ENCODE measurements around the gene GNG2. TPM values are rescaled to one million over a fixed set of nuclear protein-coding genes. Genes with fewer than 3 reads are reported as not detected.
"Not testable (repeated sequence)": the region's sequence is repeated elsewhere in the genome, so short reads cannot be mapped to it uniquely, and the experiment has no call there.

Gene GNG2
- polyA plus RNA-seq, 12 donors, result 43.6 to 86.3 (median 63.1) TPM; not detected in 1

DNA sequence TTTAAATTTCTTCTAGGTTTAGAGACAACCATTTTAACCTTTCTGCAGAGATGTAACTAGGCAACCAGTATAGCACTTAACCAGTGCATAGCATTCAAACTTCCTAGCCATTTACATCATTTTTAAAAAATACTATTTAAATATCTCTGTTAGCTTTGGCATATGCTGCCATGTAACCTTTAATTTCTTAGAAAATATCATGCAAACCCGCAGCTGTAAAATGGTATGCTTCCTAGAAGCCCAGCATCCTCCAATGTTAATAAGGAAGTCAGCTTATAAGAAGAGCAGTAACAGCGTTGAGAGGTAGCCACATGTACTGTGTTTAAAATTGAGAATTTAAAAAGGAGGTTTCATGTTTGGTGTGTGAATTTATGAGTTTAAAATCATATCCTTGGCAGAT lies 22.8 kb downstream of the GNG2 start:
- no peak for DNase-seq

DNA sequence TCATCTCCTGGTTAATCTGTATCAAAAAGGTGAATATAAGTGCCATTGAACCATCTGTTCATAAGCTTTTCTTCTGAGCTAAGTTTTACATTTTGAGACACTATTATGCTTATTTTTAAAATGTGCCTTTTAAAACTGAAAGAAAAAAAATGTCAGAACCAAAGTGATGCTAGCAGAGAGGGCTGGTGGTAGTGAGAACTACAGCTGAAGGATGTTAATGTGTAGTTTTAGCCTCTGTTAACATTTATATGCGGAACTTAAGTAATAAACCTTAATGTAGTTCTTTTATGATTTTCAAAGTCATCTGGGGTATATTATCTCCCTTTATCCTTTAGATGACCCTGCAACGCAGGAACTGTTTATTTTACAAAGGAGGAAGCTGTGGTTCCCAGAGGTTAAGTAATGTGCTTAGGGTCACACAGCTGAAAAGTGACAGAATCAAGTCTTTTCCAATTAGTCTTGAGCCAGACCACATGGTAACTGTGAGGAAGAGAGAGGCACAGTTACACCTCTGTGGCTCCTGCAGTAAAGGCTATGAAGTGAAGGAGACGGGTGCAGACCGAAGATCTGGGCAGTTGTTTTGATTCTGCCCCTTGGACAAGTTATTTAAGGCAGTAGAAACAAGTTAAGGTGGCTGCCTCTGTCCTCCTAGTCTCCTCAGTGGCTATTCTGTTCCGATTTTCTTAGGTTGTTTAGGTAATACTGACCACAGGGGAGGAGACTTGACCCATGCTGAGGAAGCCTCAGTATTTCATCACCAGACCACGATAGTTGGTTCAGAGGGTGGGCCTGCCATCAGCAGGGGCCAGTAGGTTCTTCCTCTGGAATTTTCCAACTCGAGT lies 23.9 kb downstream of the GNG2 start:
- DNase-seq, result no peak

DNA sequence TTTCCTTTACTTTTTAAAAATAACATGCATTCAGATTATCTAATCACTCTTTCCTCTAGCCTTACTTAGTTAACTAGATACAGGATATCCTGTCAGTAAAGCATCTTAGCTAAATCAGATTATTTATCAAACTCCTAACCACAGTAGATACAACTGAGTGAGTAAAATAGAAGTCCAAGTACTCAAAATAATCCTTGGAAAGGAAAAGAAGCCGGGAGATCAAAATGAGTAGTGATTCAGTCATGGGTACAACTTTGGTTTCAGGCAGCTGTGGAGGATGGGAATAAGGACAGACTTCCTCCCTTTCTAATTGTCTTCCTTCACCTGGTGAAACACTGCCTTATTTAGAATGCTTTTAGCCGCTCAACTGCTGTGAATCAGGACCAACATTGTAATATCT lies 29.4 kb downstream of the GNG2 start:
- DNase-seq, result no peak

DNA sequence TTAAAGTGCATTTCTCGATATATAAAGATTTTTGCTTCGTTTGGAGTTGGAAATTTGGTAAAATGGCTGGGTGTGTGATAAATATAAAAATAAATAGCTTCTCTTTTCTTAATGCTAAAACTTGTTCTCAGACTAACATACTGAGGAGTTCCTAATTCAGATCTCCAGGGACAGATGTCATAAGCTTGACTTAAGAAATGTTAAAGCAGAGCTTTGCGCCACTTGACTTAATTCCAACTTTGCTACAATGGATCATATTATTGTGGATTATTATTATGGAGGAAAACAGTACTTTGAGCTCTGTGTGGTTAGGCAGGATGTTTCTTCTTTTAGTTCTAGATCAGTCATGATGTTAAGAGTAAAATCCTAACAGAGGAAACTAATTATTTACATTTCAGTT lies 33.8 kb downstream of the GNG2 start:
- no peak for DNase-seq

DNA sequence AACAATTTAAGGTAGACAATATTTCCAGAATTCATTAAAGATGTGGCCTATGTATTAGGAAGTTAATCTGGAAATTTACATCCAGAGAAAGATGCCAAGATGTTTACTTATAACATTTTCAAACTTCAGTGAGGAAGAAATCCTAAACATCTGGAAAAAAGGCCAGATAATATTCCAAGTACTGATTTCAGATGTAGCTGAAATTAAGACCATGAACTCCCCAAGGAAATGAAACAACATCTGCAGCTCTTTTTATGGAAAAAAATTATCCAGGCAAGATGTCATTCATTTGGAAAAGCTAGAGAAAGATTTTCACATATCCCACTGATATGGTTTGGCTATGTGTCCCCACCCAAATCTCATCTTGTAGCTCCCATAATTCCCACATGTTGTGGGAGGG lies 35.0 kb downstream of the GNG2 start:
- DNase-seq, result no peak

DNA sequence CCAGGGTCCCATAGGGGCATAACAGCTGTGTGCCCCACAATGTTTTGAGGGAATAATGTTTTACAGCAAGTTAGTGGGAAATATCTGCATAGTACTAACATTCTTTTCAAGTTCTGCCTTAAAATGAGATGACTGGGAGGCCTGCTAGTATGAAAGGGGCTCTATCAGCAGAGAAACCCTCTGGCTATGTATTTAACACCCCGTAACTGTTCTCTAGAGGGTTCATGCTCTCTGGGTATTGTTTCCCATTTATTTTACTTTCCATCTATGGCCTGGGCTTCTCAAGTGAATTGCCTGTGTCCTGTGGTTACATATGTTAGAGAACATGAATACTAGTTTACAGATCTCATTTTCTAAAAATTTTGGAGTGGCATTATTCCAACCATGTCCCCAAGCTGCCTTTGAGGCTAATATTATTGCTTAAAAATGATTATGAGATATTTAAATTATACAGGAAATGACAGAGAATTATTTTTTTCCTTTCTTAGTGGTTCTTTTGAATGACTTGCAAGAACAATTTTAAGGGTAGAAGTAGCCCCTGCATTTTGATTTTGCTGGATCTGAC lies 37.5 kb downstream of the GNG2 start:
- no peak for DNase-seq

DNA sequence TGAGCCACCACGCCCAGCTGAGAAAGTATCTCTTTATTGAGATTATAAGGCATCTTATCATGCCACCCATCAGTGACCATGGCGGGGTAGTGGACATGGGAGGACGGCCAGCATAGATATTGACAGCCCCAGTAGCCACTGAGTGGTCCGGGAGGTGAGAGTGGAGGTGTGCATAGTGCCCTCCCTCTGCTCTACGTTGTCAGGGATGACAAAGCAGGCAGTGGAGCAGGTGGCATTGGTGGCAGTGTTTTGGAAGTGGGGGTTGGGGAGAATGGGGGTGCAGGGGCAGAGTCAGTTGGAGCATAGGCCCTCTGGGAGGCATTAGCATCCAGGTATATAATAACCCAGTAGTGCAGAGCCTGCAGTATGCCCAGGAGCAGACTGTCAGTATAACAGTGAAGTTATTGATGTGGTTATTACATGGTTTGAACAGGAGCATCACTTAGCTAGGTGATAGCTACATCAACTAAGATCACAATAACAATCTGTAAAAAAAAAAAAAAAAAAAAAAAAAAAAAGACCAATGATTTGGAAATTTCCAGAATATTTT lies 41.1 kb downstream of the GNG2 start:
- no peak for DNase-seq

DNA sequence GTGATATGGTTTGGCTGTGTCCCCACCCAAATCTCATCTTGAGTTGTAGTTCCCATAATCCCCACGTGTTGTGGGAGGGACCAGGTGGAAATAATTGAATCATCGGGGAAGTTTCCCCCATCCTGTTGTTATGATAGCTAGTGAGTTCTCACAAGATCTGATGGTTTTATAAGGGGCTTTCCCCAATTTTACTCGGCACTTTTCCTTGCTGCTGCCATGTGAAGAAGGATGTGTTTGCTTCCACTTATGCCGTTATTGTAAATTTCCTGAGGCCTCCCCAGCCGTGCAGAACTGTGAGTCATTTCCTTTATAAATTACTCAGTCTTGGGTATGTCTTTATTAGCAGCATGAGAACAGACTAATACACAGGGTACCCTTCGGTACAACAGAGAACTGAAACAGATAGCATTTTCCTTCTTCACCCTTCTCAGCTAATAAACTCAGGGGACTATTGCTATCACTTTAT lies 45.3 kb downstream of the GNG2 start:
- not testable (repeated sequence) for DNase-seq

DNA sequence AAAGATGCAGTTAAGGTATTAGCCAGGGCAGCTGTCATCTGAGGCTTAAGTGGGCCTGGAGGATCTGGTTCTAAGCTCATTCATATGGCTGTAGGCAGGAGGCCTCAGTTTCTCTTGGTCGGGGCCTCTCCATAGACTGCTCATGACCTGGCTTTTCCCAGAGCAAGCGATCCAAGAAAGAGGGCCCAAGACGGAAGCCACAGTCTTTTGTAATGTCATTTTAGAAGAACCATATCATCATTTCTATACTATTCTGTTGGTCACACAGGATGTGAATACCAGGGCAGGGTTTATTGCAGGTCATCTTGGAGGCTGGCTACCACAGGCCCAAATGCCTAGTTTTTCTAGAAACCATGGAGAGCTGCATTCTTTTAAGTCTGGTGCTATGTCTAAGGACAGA lies 47.7 kb downstream of the GNG2 start:
- no peak for DNase-seq

DNA sequence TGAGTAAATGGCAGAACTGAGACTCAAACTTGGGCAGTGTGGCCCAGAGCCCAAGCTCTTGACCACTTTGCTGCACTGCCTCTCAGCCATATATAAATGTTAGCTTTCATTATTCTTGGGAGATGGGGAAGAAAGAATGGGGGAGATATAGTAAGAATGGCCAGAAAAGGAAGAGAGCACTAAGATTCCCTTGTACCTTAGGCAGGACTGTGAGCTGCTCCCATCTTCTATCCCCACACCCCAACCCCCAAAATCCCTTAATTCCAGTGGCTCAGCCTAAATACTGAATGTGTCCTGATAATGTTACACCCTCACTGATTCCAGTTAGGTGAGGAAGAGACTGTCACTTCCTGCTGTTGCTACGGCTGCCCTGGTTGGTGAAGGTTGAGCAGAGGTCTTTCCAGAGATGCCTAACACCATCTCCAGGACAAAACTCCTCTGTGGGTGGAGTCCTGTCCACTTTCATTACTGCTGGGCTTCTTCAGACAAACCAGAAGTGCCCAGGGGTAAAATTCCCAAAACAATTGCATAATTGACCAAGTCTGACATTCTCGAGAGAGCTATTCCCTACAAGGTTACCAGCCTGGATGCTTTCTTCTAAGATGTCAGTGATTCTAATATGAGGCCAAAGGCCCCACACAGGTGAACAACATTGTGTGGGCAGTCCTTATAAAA lies 51.8 kb downstream of the GNG2 start:
- no peak for DNase-seq

DNA sequence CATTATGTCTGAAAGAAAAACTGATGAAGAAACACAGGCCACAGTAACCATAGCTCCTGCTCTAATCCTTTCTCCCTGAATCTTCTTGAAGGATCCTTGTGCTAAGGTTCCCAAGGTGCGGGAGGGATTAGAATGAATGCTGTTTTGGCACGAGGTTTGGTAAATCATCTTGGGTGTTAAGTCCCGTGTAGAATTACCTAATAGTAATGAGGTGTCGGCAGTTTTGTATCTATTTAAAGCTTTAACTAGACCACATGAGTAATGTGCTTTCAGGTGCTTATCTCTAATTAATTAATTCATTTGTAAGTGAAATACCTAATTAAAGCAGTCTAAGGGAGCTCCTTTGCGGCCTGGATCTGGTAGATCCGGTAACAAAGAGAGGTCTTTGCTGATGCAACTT lies 53.9 kb downstream of the GNG2 start:
- DNase-seq, result no peak

DNA sequence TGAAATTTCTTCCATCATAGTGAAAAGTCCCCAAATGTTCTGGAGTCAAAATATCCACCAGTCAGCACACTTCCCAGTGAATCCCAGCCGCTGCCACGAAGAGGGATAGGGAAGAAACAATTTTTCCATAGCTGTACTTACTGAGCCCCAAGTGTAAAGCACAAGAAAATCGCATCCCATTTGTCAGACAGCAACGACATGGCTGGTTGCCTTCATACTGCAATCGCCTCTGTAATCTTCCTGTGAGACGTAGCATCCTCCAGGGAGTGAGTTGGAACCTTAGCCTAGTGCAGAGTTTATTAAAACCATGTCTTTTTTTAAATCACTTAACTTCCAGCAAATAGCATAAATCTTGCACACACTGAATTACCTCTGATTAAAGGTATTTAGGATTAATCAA lies 56.8 kb downstream of the GNG2 start:
- peak; percentile 75 for DNase-seq

DNA sequence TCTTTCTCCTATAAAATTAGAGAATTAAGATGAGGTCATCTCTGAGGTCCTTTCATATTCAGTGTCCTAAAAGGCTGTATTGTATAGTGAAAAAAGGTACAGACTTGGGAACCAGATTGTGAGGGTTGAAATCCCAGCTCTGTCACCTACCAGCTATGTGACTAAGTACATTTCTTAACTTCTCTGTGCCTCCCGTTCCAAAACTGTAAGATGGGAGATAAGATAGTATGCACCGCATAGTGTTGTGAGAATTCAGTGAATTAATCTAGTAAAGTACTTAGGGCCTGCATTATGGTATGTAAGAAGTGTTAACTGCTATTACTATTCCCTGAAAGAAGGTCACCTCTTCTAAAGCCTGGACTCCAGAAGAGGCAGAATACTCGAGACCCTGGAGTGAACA lies 60.6 kb downstream of the GNG2 start:
- DNase-seq, result no peak

DNA sequence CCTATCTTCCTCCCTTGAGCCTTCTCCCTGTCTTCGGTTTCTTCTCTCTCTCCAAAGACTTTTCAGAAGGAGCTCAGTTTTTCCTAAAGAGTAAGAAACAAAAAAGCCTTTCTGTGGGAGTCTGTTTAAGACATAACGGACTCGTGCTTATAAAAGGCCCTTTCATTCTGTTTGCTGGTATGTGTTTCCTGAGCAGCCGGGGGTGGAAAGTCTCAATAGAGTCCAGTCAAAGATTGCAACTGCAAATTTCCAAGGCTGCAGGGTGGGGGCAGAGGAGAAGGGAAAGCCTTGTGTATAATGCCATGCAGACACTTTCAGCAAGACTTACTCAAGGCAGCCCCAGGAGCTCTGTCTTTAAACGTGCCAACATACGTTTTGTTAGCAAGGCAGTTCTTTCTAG lies 62.2 kb downstream of the GNG2 start:
- DNase-seq, result peak; percentile 55

DNA sequence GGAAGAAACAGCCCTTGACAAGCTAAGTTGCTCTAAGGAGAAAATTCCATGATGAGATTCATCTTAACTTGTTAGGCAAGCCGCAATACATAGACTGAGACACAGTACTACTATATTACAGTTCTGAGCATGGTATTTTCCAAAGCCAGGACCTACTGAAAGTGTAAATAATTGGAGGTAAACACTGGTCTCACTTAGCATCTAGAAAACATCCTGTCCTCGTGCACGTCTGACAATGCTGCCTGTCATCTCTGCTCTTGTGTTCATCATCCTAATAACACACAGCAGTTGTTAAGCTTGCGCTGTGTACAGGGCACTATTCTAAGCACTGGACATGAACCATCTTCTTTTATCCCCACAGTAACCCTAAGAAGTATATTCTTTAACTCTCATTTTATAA lies 64.2 kb downstream of the GNG2 start:
- no peak for DNase-seq

DNA sequence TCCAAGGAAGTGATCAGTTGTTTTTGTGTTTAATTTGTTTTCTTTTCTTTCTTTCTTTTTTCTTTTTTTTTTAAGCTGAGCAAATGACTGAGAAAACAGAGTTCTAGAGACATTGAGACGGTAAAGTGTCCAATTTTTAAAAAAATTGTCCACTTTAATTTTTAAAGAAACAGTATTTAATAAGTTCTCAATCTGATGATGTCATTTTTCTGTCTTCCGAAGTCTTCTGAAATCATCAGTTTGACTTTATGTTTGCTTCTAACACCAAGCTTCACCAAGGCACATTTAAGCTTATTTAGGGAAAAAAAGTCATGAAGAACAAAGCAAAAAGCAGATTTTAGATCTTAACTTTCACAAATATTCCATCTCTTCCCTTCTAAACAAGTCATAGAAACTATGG lies 65.6 kb downstream of the GNG2 start:
- no peak for DNase-seq

DNA sequence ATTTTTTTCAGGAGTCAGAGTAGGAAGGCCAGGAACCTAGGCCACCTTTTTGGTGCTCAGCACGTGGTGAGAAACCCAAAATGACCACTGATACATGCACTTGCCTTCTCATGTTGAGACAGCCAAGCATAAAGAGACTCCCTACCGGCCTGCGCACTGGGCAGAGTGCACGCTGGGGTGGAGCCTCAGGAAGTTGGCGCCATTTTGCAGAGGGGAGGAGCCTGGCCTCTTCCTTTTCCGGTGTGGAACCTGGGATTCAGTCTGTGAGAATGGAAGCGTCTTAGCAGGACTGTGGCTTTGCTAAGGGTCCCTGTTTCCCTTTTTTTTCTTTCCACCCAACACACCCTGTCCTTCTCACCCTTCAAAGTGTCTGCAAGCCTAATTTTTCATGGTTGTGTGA lies 66.0 kb downstream of the GNG2 start:
- DNase-seq, result no peak

DNA sequence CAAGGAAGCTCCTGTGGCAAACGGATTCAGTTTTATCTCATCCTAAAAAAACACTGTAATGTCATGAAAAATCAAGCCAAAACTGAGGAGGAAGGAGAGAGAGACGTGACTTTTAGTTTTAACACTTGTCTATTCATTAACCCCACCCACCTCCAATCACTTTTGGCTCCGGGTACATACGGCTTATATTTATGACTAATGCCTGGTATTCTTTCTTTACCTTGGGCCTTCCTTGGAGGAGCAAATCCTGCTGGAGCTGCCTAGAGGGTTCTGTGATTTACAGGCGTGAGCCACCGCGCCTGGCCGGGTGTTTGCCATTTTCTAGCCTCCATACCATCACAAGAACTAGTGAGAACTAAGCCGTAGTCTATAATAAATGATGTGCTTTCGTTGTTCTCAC lies 68.2 kb downstream of the GNG2 start:
- no peak for DNase-seq

DNA sequence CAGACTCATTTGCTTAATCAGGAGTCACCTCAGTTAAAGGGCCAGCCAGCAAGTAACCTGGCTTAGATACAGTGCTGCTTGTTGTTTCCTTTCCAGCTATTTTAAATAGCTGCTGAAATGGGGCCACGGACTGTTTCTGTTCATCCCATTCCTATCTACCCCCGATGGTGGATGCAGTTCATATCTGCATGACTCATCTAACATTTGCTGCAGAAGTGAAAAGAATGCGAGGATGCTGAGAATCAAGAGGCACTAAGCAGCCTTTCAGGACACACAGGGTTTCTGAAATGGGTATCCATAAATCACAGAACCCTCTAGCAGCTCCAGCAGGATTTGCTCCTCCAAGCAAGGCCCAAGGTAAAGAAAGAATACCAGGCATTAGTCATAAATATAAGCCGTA lies 68.8 kb downstream of the GNG2 start:
- no peak for DNase-seq

DNA sequence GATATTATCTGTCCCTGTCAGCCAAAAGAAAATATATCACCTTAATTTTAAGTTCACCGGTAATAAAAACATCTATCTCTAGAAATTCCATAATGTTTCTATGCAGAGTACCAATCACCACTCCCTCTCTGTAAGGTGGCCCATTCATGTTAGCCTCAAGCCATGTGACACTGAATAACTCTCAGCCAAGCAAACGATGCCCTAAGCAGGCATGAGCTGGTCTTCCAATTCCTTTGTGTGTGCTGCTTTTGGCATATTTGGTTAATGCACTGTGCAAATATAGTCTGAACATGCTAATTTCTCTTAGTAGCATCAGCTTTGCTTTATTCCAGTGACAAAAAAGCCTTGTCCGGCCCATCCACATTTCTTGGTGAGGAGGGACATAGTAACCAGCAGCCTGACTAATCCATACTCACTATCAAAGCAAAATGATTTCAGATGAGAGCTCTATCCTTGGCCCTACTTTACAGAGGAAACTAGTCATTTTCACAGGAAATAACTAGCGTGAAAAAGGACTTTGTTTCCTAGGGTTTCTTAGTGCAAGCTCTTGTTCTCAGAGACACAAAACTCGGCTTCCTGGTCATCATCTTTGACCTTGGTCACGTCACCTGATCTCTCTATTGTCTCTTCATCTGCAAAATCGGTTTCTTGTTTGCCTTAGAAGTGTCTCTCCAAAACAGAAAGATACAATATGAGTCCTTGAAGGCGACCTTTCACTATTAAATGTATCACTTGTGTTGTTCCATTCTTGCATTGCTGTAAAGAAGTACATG lies 69.7 kb downstream of the GNG2 start:
- no peak for DNase-seq

DNA sequence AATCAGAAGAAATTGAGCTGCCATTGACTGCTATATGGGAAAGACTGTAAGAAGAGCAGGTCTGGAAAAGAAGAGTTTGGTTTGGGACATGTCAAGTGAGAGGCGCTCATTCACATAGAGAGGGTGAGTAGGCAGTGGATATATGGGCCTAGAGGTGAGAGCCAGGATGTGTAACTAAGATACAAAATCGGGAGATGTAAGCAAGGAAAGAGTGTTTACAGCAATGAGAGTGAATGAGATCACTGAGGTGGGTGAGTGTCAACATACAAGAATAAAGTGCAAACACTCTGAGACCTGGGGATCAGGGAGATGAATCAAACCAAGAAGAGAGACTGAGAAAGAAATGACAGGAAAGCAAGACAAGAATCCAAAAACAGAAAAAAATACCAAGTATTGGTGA lies 70.9 kb downstream of the GNG2 start:
- DNase-seq, result no peak

DNA sequence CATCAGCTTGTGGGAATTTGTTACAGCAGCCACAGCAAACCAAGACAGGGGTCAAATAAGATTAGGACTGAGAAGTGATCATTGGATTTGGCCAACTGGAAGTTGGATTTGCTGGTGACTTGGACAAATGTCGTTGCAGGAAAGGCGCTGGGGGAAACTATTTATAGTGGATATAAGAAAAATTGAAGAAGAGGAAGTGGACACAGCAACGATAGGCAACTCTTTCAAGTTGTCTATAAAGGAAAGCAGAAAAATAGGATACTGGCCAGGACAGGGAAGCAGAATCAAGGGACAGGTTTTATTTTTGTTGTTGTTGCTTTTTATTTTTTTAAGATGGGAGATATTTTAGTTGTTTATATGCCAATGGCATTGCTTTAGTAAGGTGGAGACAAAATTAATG lies 72.8 kb downstream of the GNG2 start:
- no peak for DNase-seq
